ENCODE data around the gene NMRK1.

The NMRK1 gene

GRCh38 chr9:75101004-75101588, 13.1 kb upstream of the NMRK1 start:
- no peak for FAIRE-seq

GRCh38 chr9:75096796-75097195, 8.8 kb upstream of the NMRK1 start:
- no peak for FAIRE-seq

- FAIRE-seq, result no peak
These were observed 4.8 kb upstream of the NMRK1 start for GRCh38 chr9:75092766-75093165.

GRCh38 chr9:75090579-75090978, 2.6 kb upstream of the NMRK1 start:
- FAIRE-seq, result no peak

- no peak for FAIRE-seq
These were observed 1.4 kb upstream of the NMRK1 start for GRCh38 chr9:75089373-75089766.

- FAIRE-seq, result no peak
These were observed 854 bp upstream of the NMRK1 start for GRCh38 chr9:75088646-75089372.

- peak; percentile 60 for FAIRE-seq
These were observed 599 bp downstream of the NMRK1 start for GRCh38 chr9:75087289-75087823.

GRCh38 chr9:75086541-75087288, 1.2 kb downstream of the NMRK1 start:
- FAIRE-seq, result peak; percentile 76

GRCh38 chr9:75085640-75086039, 2.3 kb downstream of the NMRK1 start:
- no peak for FAIRE-seq

- no peak for FAIRE-seq
These were observed 3.8 kb downstream of the NMRK1 start for GRCh38 chr9:75084081-75084672.

GRCh38 chr9:75083188-75083970, 4.6 kb downstream of the NMRK1 start:
- no peak for FAIRE-seq

- FAIRE-seq, result no peak
These were observed 6.3 kb downstream of the NMRK1 start for GRCh38 chr9:75081632-75082031.

- no peak for FAIRE-seq
These were observed 15.1 kb downstream of the NMRK1 start for GRCh38 chr9:75072895-75073294.

GRCh38 chr9:75071530-75072122, 16.3 kb downstream of the NMRK1 start:
- FAIRE-seq, result no peak

- FAIRE-seq, result no peak
These were observed 18.8 kb downstream of the NMRK1 start for GRCh38 chr9:75069171-75069570.

- FAIRE-seq, result no peak
These were observed 20.1 kb downstream of the NMRK1 start for GRCh38 chr9:75067894-75068293.

GRCh38 chr9:75065510-75065909, 22.4 kb downstream of the NMRK1 start:
- no peak for FAIRE-seq

GRCh38 chr9:75064307-75065025, 23.5 kb downstream of the NMRK1 start:
- FAIRE-seq, result no peak

GRCh38 chr9:75063556-75064305, 24.2 kb downstream of the NMRK1 start:
- FAIRE-seq, result no peak

GRCh38 chr9:75061169-75061568, 26.8 kb downstream of the NMRK1 start:
- no peak for FAIRE-seq

Measured in islet of Langerhans (tissue), 1 donor.